ENCODE results near the gene GIGYF1. TPM values are rescaled to one million over a fixed set of nuclear protein-coding genes. Genes with fewer than 3 reads are reported as not detected.

GIGYF1 gene
- total and polyA plus RNA-seq, 2 of the 13 experiments (the other 11 are each of a cell fraction or from before 2014, with no cell fraction given): 7.6 to 16.1 TPM

DNA sequence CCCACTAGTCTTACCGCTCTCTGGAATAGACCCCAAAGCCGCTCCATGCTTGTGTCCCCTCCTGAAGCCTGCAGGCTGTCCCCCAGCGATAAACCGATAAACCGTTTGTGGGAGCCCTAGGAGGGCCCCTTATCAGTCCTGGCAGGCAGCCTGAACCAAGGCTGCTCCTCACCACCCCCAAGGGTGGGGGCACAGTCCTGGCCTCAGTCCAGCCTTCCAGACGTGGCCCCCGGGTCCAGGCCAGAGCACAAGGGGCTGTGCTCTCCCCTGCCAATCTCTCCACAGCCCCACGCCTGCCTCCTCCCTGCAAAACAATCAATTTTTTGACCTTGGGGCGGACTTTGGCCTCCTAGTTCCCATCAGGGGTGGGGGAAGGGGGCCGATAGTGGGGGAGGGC, 52.6 kb downstream of the GIGYF1 start, which contains the start of gene TFR2:
TFR2 (minus strand) TSS at position 90 of the 397 bp plus-strand sequence; CDS start at position 47, 43 bp downstream.
- H3K4me2 ChIP-seq (ENCODE audit: low read depth, low read length): peak within 1 kb of the TSS; percentile 97
- H4K20me1 ChIP-seq (ENCODE audit: insufficient read depth, low read length): no peaks in the 10 kb centered on the region
- no peaks in the 10 kb centered on the region for H3K79me2 ChIP-seq (ENCODE audit: insufficient read depth, low read length)
- WGBS (ENCODE audit: low lambda C conversion rate): 3% methylated on average over 6 of the region's 10 CpGs
- CTCF ChIA-PET (ENCODE audit: low intra/inter-chr PET ratio, low total read pairs): no interaction called here
- FAIRE-seq: peak; percentile 21
- H3K27ac ChIP-seq (ENCODE audit: extremely low read length, insufficient read depth, low read length): peak within 1 kb of the TSS; percentile 88
- H3K9me3 ChIP-seq (ENCODE audit: low read length): no peaks in the 10 kb centered on the region
- H2AFZ ChIP-seq (ENCODE audit: low read length): no peak within 1 kb of the TSS
- no TSS peak for BruUV-seq (replicated peaks)
- H3K36me3 ChIP-seq (replicated peaks in 1 of 2; ENCODE audit: control insufficient read depth in 1 of 2, insufficient read depth in 2 of 2, low read length in 2 of 2): no peaks in the 10 kb centered on the region
- POLR2A ChIA-PET: interaction anchor here (0.6 to 2.6 kb wide), 11 partner anchors 12 to 483 kb away, joined by 3 to 17 read pairs (median 4); partner anchors contain the start of genes FBXO24, GNB2, LRCH4 and MOSPD3
- peaks cover 41% of the 10 kb centered on the region for H3K4me1 ChIP-seq (ENCODE audit: insufficient read depth, low read length)
- peak within 1 kb of the TSS; percentile 75 for H3K9ac ChIP-seq (ENCODE audit: insufficient read depth, low read depth, low read length)
- H3K27me3 ChIP-seq (ENCODE audit: control insufficient read depth in 1 of 2, insufficient read depth in 2 of 2, low read length in 2 of 2): peaks cover 5 to 11% of the 10 kb centered on the region in 2 experiments; a peak in 4 of 5 replicates
- intact Hi-C loops (cut with micrococcal nuclease; ENCODE audit: unreplicated experiment): no loop called here
- ATAC-seq: peak; percentile 67
- in situ Hi-C loops (cut with HindIII; ENCODE audit: extremely low pct_ligation_motif_present, low pct_unique_long_range_greater_than_20kb): no loop called here
- peak; percentile 41 for DNase-seq (ENCODE audit: low spot score)
- H3K4me3 ChIP-seq (replicated peaks in 1 of 3; ENCODE audit: insufficient read depth in 1 of 3, low read depth in 2 of 3, low read length in 3 of 3): peak within 1 kb of the TSS; percentile 57 to 84 (median 64)
- TF ChIP-seq REPIN1 (CRISPR knock-in tag; IDR thresholded peaks at IDR 0.05; ENCODE audit: borderline replicate concordance, low read depth) (no peak), FOXO1 (CRISPR knock-in tag; IDR thresholded peaks at IDR 0.05) (peak; percentile 81; the same call in 1 of the 2 replicates), SMARCE1 (IDR thresholded peaks at IDR 0.05; ENCODE audit: borderline replicate concordance) (no peak), ZNF441 (CRISPR knock-in tag; IDR thresholded peaks at IDR 0.05; ENCODE audit: borderline replicate concordance) (no peak), DNMT3B (CRISPR knock-in tag; conservative IDR thresholded peaks at IDR 0.05) (no peak), ZMAT3 (CRISPR knock-in tag; conservative IDR thresholded peaks at IDR 0.05) (no peak), NCOR1 (IDR thresholded peaks at IDR 0.05; ENCODE audit: borderline replicate concordance, low read length) (peak; percentile 83), ZNF670 (CRISPR knock-in tag; IDR thresholded peaks at IDR 0.05; ENCODE audit: borderline replicate concordance) (no peak), MIER2 (CRISPR knock-in tag; IDR thresholded peaks at IDR 0.05) (no peak), HES4 (CRISPR knock-in tag; IDR thresholded peaks at IDR 0.05; ENCODE audit: borderline replicate concordance) (no peak; the same call in 1 of the 2 replicates), NCOA5 (CRISPR knock-in tag; IDR thresholded peaks at IDR 0.05) (no peak), ELF4 (CRISPR knock-in tag; IDR thresholded peaks at IDR 0.05; ENCODE audit: borderline replicate concordance) (no peak), THYN1 (CRISPR knock-in tag; IDR thresholded peaks at IDR 0.05; ENCODE audit: borderline replicate concordance, low read depth) (no peak)
- TF ChIP-seq, protein P1, sequence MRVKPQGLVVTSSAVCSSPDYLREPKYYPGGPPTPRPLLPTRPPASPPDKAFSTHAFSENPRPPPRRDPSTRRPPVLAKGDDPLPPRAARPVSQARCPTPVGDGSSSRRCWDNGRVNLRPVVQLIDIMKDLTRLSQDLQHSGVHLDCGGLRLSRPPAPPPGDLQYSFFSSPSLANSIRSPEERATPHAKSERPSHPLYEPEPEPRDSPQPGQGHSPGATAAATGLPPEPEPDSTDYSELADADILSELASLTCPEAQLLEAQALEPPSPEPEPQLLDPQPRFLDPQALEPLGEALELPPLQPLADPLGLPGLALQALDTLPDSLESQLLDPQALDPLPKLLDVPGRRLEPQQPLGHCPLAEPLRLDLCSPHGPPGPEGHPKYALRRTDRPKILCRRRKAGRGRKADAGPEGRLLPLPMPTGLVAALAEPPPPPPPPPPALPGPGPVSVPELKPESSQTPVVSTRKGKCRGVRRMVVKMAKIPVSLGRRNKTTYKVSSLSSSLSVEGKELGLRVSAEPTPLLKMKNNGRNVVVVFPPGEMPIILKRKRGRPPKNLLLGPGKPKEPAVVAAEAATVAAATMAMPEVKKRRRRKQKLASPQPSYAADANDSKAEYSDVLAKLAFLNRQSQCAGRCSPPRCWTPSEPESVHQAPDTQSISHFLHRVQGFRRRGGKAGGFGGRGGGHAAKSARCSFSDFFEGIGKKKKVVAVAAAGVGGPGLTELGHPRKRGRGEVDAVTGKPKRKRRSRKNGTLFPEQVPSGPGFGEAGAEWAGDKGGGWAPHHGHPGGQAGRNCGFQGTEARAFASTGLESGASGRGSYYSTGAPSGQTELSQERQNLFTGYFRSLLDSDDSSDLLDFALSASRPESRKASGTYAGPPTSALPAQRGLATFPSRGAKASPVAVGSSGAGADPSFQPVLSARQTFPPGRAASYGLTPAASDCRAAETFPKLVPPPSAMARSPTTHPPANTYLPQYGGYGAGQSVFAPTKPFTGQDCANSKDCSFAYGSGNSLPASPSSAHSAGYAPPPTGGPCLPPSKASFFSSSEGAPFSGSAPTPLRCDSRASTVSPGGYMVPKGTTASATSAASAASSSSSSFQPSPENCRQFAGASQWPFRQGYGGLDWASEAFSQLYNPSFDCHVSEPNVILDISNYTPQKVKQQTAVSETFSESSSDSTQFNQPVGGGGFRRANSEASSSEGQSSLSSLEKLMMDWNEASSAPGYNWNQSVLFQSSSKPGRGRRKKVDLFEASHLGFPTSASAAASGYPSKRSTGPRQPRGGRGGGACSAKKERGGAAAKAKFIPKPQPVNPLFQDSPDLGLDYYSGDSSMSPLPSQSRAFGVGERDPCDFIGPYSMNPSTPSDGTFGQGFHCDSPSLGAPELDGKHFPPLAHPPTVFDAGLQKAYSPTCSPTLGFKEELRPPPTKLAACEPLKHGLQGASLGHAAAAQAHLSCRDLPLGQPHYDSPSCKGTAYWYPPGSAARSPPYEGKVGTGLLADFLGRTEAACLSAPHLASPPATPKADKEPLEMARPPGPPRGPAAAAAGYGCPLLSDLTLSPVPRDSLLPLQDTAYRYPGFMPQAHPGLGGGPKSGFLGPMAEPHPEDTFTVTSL (CRISPR knock-in tag; IDR thresholded peaks at IDR 0.05; ENCODE audit: borderline replicate concordance): no peak
- TF ChIP-seq, protein P2, sequence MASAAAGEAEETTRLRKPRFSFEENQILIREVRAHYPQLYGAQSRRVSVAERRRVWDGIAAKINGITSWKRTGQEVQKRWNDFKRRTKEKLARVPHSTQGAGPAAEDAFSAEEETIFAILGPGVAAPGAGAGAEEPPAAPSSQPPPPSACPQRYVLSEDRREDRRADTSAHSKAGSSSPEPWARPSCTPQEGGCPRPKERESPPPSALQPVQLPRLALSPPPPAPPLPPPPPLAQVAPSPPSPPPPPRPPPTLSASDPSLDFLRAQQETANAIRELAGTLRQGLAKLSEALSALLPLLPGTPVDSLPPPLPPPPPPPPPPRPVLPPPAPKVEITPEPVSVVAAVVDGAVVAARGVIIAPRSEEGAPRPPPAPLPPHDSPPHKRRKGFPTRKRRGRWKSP (CRISPR knock-in tag; IDR thresholded peaks at IDR 0.05): 0 out of 2 replicates have a peak, but pooled peaks have one; percentile 45
- TF ChIP-seq, protein P3, sequence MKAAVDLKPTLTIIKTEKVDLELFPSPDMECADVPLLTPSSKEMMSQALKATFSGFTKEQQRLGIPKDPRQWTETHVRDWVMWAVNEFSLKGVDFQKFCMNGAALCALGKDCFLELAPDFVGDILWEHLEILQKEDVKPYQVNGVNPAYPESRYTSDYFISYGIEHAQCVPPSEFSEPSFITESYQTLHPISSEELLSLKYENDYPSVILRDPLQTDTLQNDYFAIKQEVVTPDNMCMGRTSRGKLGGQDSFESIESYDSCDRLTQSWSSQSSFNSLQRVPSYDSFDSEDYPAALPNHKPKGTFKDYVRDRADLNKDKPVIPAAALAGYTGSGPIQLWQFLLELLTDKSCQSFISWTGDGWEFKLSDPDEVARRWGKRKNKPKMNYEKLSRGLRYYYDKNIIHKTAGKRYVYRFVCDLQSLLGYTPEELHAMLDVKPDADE (CRISPR knock-in tag; IDR thresholded peaks at IDR 0.05): no peak

All from HepG2 (cell line).